GM12874 (cell line): ENCODE results near the gene TAF12.

Experiments used
- CTCF ChIP-seq: IDR thresholded peaks from 2 replicates; pipeline ENCODE4 v1.5.1; 2011; ENCODE audit warnings: low read depth, mild to moderate bottlenecking, control low read depth, low read length, moderate library complexity; ENCODE audit not compliant: insufficient read depth

Gene TAF12

GRCh38 chr1:28642847-28643635 is at the start of gene TAF12:
Gene TAF12 (minus strand): TSS chr1:28643067. CDS start chr1:28622081, 20,986 bp downstream.
- TF ChIP-seq CTCF = peak; percentile 60

GRCh38 chr1:28684937-28685336 is 42.1 kb upstream of the TAF12 start:
- no peak for TF ChIP-seq CTCF

GRCh38 chr1:28682840-28683239 is 40.0 kb upstream of the TAF12 start:
- no peak for TF ChIP-seq CTCF

- no peak for TF ChIP-seq CTCF
Observed at GRCh38 chr1:28680151-28680550, 37.3 kb upstream of the TAF12 start.

- TF ChIP-seq CTCF = no peak
Observed at GRCh38 chr1:28675924-28676257, 33.0 kb upstream of the TAF12 start.

- TF ChIP-seq CTCF = no peak
Observed at GRCh38 chr1:28671254-28671780, 28.4 kb upstream of the TAF12 start.

- TF ChIP-seq CTCF = no peak
Observed at GRCh38 chr1:28668956-28669723, 26.3 kb upstream of the TAF12 start.
